ENCODE data around the gene POGZ.

Gene POGZ

DNA sequence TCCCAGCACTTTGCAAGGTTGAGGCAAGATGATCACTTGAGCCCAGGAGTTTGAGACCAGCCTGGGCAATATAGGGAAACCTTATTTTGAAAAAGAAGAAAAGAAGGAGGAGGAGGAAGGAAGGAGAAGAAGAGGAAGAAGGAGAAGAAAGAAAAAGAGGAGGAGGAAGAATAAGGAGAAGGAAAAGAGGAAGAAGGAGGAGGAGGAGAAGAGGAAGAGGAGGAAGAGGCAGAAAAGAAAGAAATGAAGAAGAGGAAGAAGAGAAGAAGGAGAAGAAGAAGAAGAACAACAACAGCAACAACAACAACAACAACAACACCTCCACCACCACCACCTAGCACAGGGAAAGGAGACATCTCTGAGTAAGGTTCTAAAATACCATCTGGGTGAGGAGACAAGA, 97.4 kb downstream of the POGZ start:
- no peak for TF ChIP-seq GATA3 (IDR thresholded peaks at IDR 0.05; ENCODE audit: low read depth, low read length)
- TF ChIP-seq GATA2 (IDR thresholded peaks at IDR 0.05; ENCODE audit: low read depth, low read length) = no peak

GRCh38 chr1:151356696-151357095, 102.6 kb downstream of the POGZ start:
- TF ChIP-seq GATA2 (IDR thresholded peaks at IDR 0.05; ENCODE audit: low read depth, low read length) = no peak
- TF ChIP-seq GATA3 (IDR thresholded peaks at IDR 0.05; ENCODE audit: low read depth, low read length) = no peak
